ENCODE data around the gene FAM174B. TPM values are rescaled to one million over a fixed set of nuclear protein-coding genes. Genes with fewer than 3 reads are reported as not detected.

FAM174B gene
- total RNA-seq, 4 donors from 2014 or later, result 9.2 to 15.5 (median 13.3) TPM

DNA sequence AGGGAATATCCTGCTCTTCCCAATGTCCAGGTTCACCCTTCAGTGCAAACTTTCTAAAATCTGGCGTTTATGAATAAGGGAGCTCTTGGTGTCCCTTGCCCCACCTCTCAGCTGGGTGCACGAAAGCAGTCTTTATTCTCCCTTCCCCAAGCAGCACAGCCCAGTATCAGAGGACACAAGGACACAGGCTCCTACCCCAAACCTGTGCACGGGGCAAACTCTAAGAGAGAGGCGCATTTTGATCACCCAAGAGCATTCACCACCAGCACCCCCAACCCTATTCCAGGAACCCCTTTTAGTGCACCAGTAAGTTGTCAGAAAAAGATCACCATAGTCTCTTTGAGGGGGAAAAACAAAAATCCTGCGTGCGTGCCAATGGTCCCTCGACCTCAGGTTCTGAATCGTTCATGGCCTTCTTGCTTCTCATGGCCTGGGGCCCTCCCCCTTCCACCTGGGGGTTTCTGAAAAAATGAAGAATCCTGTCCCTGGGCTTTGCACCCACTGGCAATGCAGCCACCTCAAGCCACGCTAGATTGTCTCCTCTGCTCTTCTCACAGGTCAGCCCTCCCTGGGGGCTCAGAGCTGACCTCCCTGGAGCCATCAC is 78.9 kb downstream of the FAM174B start:
- 92 to 96% methylated on average over 7 to 8 of the region's 9 CpGs for WGBS, 2 donors (ENCODE audit: low coverage in 1 of 2)
- peaks cover 3% of the 10 kb centered on the region for H3K27me3 ChIP-seq

DNA sequence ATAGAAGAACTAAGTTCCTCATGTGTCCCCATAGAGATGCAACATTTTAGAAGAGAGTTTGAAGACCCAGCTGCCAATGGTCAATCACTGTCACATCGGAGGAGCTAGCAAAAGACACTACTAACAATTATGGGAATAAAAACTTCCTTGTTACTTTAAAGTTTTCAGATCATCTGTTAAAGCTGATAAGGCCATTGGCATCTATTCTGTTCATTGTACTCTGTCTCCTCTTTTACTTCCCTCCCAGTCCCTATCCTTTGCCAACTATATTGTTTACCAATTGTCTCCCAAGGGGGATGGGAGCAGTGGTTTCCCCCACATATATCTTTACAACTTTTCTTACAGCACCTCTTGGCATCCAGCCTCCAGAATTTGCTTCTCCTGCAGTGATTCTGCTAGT is 81.0 kb downstream of the FAM174B start:
- H3K36me3 ChIP-seq, result no peaks in the 10 kb centered on the region

More for the DNA sequence above, 78.9 kb downstream of the FAM174B start:
- no peak overlapping the region for H3K27ac ChIP-seq
- H3K4me3 ChIP-seq, result no peak overlapping the region
- no peak for ATAC-seq
- TF ChIP-seq EP300 (IDR thresholded peaks at IDR 0.05), result no peak
- no peak for TF ChIP-seq POLR2A (IDR thresholded peaks at IDR 0.05)
- no peak for TF ChIP-seq POLR2AphosphoS5 (IDR thresholded peaks at IDR 0.05)
- TF ChIP-seq, protein P1, sequence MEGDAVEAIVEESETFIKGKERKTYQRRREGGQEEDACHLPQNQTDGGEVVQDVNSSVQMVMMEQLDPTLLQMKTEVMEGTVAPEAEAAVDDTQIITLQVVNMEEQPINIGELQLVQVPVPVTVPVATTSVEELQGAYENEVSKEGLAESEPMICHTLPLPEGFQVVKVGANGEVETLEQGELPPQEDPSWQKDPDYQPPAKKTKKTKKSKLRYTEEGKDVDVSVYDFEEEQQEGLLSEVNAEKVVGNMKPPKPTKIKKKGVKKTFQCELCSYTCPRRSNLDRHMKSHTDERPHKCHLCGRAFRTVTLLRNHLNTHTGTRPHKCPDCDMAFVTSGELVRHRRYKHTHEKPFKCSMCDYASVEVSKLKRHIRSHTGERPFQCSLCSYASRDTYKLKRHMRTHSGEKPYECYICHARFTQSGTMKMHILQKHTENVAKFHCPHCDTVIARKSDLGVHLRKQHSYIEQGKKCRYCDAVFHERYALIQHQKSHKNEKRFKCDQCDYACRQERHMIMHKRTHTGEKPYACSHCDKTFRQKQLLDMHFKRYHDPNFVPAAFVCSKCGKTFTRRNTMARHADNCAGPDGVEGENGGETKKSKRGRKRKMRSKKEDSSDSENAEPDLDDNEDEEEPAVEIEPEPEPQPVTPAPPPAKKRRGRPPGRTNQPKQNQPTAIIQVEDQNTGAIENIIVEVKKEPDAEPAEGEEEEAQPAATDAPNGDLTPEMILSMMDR (IDR thresholded peaks at IDR 0.05), result no peak
- no peaks in the 10 kb centered on the region for H3K9me3 ChIP-seq
- H3K36me3 ChIP-seq, result no peaks in the 10 kb centered on the region
- H3K4me1 ChIP-seq, result no peaks in the 10 kb centered on the region

DNA sequence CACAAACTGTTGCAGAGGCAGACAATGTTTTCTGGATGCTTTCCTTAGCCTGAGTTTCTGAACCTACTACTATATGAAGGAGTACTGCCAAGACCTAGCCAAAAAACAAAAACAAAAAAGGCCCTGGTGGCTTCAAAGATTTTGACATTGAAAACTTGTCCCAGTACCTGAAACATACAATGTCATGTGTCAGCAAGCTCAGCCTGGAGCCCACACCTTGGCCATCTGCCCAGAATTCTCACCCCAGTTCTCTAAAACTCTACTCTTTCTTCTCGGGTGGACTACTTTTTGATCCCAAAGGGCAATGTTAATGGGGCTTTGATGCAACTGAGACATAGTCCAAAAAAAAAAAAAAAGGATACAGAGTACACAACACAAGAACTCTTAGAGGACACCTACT is 81.4 kb downstream of the FAM174B start:
- H3K4me1 ChIP-seq, result no peaks in the 10 kb centered on the region
- WGBS, 2 donors (ENCODE audit: low coverage in 1 of 2), result 33 to 57% methylated on average over 1 of the region's 1 CpG
- H3K36me3 ChIP-seq, result no peaks in the 10 kb centered on the region
- TF ChIP-seq, protein P1 (IDR thresholded peaks at IDR 0.05), result no peak
- no peak for TF ChIP-seq POLR2AphosphoS5 (IDR thresholded peaks at IDR 0.05)
- no peak for TF ChIP-seq POLR2A (IDR thresholded peaks at IDR 0.05)
- TF ChIP-seq EP300 (IDR thresholded peaks at IDR 0.05), result no peak
- no peaks in the 10 kb centered on the region for H3K27me3 ChIP-seq
- ATAC-seq, result no peak
- H3K4me3 ChIP-seq, result no peak overlapping the region
- no peak overlapping the region for H3K27ac ChIP-seq
- no peaks in the 10 kb centered on the region for H3K9me3 ChIP-seq

More for the DNA sequence above, 81.0 kb downstream of the FAM174B start:
- Histone ChIP-seq H3K4me1 (no peaks in the 10 kb centered on the region), H3K9me3 (no peaks in the 10 kb centered on the region), H3K27ac (no peak overlapping the region), H3K4me3 (no peak overlapping the region), H3K27me3 (no peaks in the 10 kb centered on the region)
- no peak for ATAC-seq
- TF ChIP-seq EP300 (IDR thresholded peaks at IDR 0.05) (no peak), POLR2AphosphoS5 (IDR thresholded peaks at IDR 0.05) (no peak), POLR2A (IDR thresholded peaks at IDR 0.05) (no peak)
- TF ChIP-seq, protein P1 (IDR thresholded peaks at IDR 0.05), result no peak
- 83 to 100% methylated on average over 1 of the region's 1 CpG for WGBS, 2 donors (ENCODE audit: low coverage in 1 of 2)

DNA sequence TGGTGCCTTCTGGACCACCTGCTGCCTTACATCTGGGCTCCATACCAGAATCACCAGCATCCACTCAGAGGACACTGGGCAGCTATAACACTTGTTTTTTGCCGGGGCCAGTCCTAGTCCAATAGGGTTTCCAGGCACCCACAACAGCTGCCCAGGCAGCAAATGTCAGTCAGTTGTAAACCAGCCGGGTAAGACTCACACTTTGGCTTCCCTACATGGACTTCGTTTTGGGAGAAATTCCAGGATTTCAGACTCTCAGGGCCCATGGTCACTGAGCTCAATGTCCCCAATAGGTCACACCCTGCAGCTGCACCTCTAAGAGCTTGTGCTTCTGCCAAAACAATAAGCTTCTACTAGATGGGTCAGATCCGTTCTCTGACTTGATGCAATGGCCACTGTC is 83.8 kb downstream of the FAM174B start:
- TF ChIP-seq POLR2AphosphoS5 (IDR thresholded peaks at IDR 0.05), result no peak
- Histone ChIP-seq H3K36me3 (no peaks in the 10 kb centered on the region), H3K27ac (no peak overlapping the region), H3K4me3 (no peak overlapping the region), H3K27me3 (no peaks in the 10 kb centered on the region), H3K4me1 (no peaks in the 10 kb centered on the region), H3K9me3 (no peaks in the 10 kb centered on the region)
- ATAC-seq, result no peak
- 68 to 80% methylated on average over 1 to 3 of the region's 4 CpGs for WGBS, 2 donors (ENCODE audit: low coverage in 1 of 2)

DNA sequence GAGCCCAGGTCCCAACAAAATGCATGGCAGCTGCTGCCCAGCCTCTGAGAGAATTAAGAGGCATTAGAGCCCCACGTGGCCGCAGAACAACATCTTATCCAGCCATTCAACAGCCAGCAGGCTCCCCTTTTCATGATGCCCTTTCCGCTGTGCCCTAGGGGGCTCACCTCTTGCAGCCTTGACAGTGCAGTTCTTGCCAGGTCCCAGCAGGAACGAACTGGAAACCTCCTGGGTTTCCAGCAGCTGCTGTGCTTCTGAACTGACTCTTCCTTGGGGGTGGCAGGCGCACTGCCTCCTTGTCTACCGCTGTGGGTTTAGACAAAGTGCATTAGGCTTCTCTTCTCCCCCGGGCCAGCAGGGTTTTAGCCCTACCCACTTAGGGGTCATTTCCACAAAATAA is 85.2 kb downstream of the FAM174B start:
- no peaks in the 10 kb centered on the region for H3K9me3 ChIP-seq
- H3K4me3 ChIP-seq, result no peak overlapping the region
- WGBS, 2 donors (ENCODE audit: low coverage in 1 of 2), result 77% methylated on average over 5 of the region's 7 CpGs; no CpG with 5 or more reads in 1 of the 2 donors
- no peaks in the 10 kb centered on the region for H3K36me3 ChIP-seq
- no peak overlapping the region for H3K27ac ChIP-seq
- no peak for ATAC-seq
- no peaks in the 10 kb centered on the region for H3K4me1 ChIP-seq
- TF ChIP-seq, protein P1 (IDR thresholded peaks at IDR 0.05), result no peak
- no peak for TF ChIP-seq EP300 (IDR thresholded peaks at IDR 0.05)
- TF ChIP-seq POLR2AphosphoS5 (IDR thresholded peaks at IDR 0.05), result no peak
- no peak for TF ChIP-seq POLR2A (IDR thresholded peaks at IDR 0.05)
- H3K27me3 ChIP-seq, result no peaks in the 10 kb centered on the region
